Right renal cortex interstitium (tissue), 3 donors: Measurements from ENCODE around the gene CLASP1. TPM values are rescaled to one million over a fixed set of nuclear protein-coding genes. Genes with fewer than 3 reads are reported as not detected.
"Not testable (repeated sequence)": the region's sequence is repeated elsewhere in the genome, so short reads cannot be mapped to it uniquely, and the experiment has no call there.

Experiments
- DNase-seq, 3 donors: peaks; one replicate each; pipeline ENCODE4 v3.0.0-alpha.2; 2013; ENCODE audit warnings: low read depth in 3 of 3, low spot score in 2 of 3
- polyA plus RNA-seq, 3 donors: library from polyadenylated mRNA; unstranded; fragments of 120-200 nt; gene quantifications; one replicate each; pipeline ENCODE4 v1.2.1, GENCODE V29; 2013; ENCODE audit not compliant: insufficient read length in 3 of 3

The CLASP1 gene
- polyA plus RNA-seq, 3 donors = 39.8 to 45.3 (median 44.1) TPM

DNA sequence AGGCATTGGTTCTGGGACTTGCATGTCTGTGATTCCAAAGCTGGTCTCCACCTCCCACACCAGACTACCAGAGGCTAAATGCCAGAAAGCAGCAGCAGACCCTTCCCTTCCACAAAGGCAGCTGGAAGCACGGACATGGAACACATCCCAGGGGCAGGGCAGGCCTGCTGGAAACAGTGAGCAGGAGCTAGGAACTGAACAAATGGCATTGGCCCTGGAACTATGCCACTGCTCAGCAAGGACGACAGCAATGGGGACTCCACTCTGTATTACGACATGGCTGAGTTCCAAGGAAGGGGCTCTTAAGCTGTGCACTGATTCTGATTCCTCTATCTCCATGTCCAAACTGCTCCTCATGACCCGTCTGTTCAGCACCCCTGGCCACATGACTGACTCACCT is 286.5 kb downstream of the CLASP1 start:
- DNase-seq = no peak

DNA sequence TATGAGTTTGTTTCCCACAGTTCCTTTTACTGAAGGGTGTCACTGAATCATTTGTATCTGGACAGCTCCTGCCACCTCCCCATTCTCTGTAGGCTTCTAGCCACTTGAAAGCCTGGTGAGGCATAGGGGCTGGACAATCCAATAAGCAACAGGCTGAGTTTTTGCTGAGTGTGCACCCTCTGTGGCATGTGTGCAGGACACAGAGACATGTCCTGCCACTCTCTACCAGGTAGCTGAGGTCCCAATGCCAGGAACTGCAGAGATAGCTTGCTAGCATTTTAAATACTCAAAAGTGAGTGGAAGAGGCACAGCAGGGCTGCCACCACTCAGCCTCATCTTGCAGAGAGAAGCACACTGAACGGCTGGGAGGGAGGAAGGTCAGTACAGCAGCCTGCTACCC is 287.0 kb downstream of the CLASP1 start:
- DNase-seq = no peak

GRCh38 chr2:121360566-121361300 is 288.5 kb downstream of the CLASP1 start:
- no peak for DNase-seq

- no peak for DNase-seq
These were observed 289.3 kb downstream of the CLASP1 start for GRCh38 chr2:121359716-121360565.

- no peak for DNase-seq
These were observed 290.1 kb downstream of the CLASP1 start for GRCh38 chr2:121359170-121359569.

GRCh38 chr2:121358291-121358690 is 291.0 kb downstream of the CLASP1 start:
- DNase-seq = no peak

GRCh38 chr2:121356058-121356640 is 293.1 kb downstream of the CLASP1 start:
- DNase-seq = peak; percentile 48 to 59 (median 53)

GRCh38 chr2:121355488-121355887 is 293.8 kb downstream of the CLASP1 start:
- DNase-seq = no peak

GRCh38 chr2:121351521-121352318 is 297.5 kb downstream of the CLASP1 start:
- DNase-seq = no peak

DNA sequence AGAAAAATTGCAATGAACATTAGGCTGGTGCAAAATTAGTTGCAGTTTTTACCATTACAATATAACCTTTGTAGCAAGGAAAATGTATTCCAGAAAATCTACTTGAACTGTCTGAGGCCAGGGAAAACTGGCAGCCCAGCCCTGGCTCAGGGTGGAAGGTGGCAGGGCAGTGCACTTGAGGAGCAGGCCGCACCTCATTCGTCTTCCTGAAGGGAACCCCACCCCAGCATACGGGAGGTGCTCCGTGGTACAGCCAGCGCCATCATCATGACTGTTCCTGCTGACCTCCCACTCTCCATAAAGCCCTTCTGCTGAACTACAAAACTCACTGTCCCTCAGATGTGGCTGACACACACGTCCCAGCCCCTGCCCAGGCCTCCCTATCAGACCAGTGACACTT is 298.4 kb downstream of the CLASP1 start:
- DNase-seq = no peak

DNA sequence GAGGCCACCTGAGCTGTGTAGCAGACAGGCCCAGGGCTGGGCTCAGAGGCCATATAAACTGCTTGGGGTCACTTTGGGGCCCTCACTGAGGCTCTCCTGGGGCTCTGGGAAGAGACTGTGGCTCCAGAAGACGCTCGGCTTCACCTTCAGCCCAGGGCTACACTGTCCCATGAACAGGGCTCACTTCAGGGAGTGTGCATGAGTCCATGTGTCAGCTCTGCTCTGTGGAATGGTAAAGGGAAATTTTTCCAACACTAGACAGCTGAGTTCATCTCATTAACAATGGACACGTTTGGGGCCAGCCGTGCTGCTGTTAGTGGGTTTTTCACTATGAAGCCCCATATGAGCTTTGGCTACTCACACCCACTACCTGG is 298.9 kb downstream of the CLASP1 start:
- DNase-seq = no peak

GRCh38 chr2:121349721-121350401 is 299.4 kb downstream of the CLASP1 start:
- no peak for DNase-seq

DNA sequence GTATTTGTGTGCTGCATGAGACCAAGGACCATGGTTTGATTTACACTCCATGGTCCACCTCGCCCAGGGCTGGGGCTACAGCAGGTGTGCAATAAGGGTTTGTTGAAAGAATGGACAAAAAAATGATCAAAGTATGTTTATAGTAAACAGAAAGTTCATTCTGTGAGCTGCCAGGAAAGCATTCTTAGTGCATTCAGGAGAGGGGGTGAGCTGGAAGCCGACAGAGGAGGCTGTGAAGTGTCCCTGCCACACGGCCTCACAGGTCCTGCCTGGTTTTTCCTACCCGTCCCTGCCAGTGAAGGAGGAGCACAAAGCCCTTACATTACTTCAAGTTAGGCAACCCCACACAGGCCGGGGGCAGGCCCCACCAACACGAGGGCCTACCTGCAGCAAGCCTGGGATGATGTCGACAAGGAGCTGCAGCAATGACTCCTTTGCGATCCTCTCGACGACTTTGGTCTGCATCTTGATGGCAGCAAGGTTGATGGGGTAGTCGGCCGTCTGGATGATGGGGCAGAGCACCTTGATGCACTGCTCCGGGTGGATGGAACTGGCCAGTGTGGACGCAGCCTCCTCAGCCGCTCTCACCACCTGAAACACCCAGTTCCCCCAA is 301.0 kb downstream of the CLASP1 start:
- DNase-seq = no peak

GRCh38 chr2:121346859-121347258 is 302.4 kb downstream of the CLASP1 start:
- DNase-seq = no peak

DNA sequence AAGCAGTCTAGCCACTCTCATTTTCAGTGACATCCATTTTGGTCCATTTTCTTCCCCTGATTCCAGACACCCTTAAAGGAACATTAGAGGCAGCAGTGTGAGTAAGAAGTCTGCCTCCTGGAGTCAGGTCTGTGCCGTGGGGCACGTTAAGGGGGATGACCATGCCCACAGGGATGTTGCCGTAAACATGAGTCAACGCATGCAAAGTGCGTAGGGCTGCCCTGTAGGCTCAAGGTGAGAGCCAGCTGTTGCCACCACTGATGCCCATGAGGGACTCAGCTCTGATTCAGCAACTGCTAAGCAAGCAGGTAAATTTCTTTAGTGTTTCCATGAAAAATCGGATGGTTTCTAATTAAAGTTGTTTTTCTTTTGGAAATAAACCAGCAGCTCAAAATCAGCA is 302.9 kb downstream of the CLASP1 start:
- DNase-seq = no peak

DNA sequence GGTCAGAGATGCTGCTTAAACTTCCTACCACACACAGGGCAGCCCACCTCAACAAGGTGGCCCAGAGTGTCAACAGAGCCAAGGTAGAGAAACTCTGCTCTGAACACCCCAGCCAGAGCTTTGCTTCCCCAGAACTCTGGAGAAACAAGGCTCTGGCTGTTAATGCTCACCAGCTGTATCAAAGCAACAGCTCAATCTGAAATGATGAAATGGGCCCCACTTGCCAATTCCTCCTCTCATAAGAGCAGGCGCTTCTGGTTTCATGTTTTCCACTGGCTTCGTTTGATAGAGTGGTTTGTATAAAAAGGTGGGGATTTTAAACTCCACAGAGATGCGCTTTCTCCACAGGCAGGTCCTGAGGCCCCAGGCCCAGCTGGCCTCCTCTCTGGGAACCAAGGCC is 303.4 kb downstream of the CLASP1 start:
- no peak for DNase-seq

- no peak for DNase-seq
These were observed 304.2 kb downstream of the CLASP1 start for GRCh38 chr2:121345101-121345500.

- DNase-seq = not testable (repeated sequence)
These were observed 305.3 kb downstream of the CLASP1 start for GRCh38 chr2:121343828-121344399.

DNA sequence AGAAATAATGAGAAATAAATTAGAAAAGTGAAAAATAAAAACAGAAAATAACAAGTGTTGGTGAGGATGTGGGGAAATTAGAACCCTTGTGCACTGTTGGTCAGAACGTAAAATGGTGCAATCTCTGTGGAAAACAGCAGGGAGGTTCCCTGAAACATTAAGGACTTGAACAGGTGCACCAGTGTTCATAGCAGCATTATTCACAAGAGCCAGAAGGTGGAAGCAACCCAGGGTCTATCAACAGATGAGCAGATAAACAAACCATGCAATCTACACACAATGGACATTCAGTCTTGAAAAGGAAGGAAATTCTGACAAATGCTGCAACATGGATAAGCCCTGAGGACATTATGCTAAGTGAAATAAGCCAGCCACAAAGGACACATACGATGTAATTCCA is 306.1 kb downstream of the CLASP1 start:
- DNase-seq = no peak

- DNase-seq = no peak
These were observed 306.5 kb downstream of the CLASP1 start for GRCh38 chr2:121342751-121343150.
